Smooth muscle cell (in vitro differentiated cells): ENCODE measurements around the gene IL1RL2. TPM values are rescaled to one million over a fixed set of nuclear protein-coding genes. Genes with fewer than 3 reads are reported as not detected.

Source experiments
- DNase-seq: peaks from one replicate; lab custom pipeline; 2025; ENCODE audit not compliant: unreplicated experiment; lab: John Stamatoyannopoulos, UW
- H2AFZ ChIP-seq: fragments of 200-600 bp; sonication (generic); 2 replicates; pipeline ENCODE4 v1.6.0; 2016; ENCODE audit warnings: antibody characterized with exemption, low read depth, mild to moderate bottlenecking
- H3F3A ChIP-seq: fragments of 200-600 bp; sonication (generic); 2 replicates; pipeline ENCODE4 v1.6.0; 2017; ENCODE audit warnings: antibody characterized with exemption, low read depth
- H3K27ac ChIP-seq: fragments of 200-600 bp; sonication (generic); 2 replicates; pipeline ENCODE4 v1.5.1; 2016; ENCODE audit warnings: low read depth, mild to moderate bottlenecking
- H3K27me3 ChIP-seq: fragments of 200-600 bp; sonication (generic); 2 replicates; pipeline ENCODE4 v1.6.1; 2016; ENCODE audit warnings: low read depth, mild to moderate bottlenecking
- H3K36me3 ChIP-seq: fragments of 200-600 bp; sonication (generic); 2 replicates; pipeline ENCODE4 v1.5.1; 2016; ENCODE audit warnings: low read depth
- H3K4me1 ChIP-seq: fragments of 200-600 bp; sonication (generic); 2 replicates; pipeline ENCODE4 v1.5.1; 2016; ENCODE audit warnings: low read depth
- H3K4me2 ChIP-seq: fragments of 200-600 bp; sonication (generic); 2 replicates; pipeline ENCODE4 v1.6.0; 2016; ENCODE audit warnings: mild to moderate bottlenecking
- H3K4me3 ChIP-seq: fragments of 200-600 bp; sonication (generic); 2 replicates; pipeline ENCODE4 v1.5.1; 2016; ENCODE audit warnings: mild to moderate bottlenecking
- H3K79me2 ChIP-seq: fragments of 200-600 bp; sonication (generic); 2 replicates; pipeline ENCODE4 v1.6.0; 2016; ENCODE audit warnings: low read depth, mild to moderate bottlenecking
- H3K9ac ChIP-seq: fragments of 200-600 bp; sonication (generic); 2 replicates; pipeline ENCODE4 v1.6.0; 2016; ENCODE audit warnings: low read depth
- H3K9me3 ChIP-seq: fragments of 200-600 bp; sonication (generic); replicated peaks from 2 replicates; pipeline ENCODE4 v1.5.1; 2016; ENCODE audit warnings: low read depth
- H4K20me1 ChIP-seq: fragments of 200-600 bp; sonication (generic); 2 replicates; pipeline ENCODE4 v1.6.0; 2016; ENCODE audit warnings: low read depth
- CTCF ChIP-seq: fragments of 200-600 bp; sonication (generic); IDR thresholded peaks from 2 replicates; pipeline ENCODE4 v1.5.1; 2017; ENCODE audit warnings: borderline replicate concordance, mild to moderate bottlenecking, antibody characterized with exemption; ENCODE audit not compliant: insufficient read depth, poor library complexity, severe bottlenecking
- WGBS: methylation state at CpG from one replicate; pipeline ENCODE4 v1.1.7; 2016; ENCODE audit warnings: low lambda C conversion rate; 5-methylcytosine and 5-hydroxymethylcytosine counted together
- polyA plus RNA-seq: library from polyadenylated mRNA; unstranded; fragments of >200 nt; fragmentation: Nextera tagmentation; extraction: Ambion mirVana; gene quantifications from 2 replicates; pipeline ENCODE4 v1.2.1, GENCODE V29; 2016
- total RNA-seq: library from RNA; depleted of rRNA; stranded (reverse); fragments of >200 nt; gene quantifications from 2 replicates; pipeline ENCODE4 v1.2.3, GENCODE V29; 2014

The IL1RL2 gene
- total and polyA plus RNA-seq, 2 experiments from 2014 or later = 0.10 to 0.13 TPM

GRCh38 chr2:102200539-102200938 lies 13.7 kb downstream of the IL1RL2 start:
- Histone ChIP-seq H3K4me3 (no peak overlapping the region), H3K4me2 (no peak overlapping the region), H3K9me3 (no peaks in the 10 kb centered on the region), H2AFZ (no peak overlapping the region), H3K27ac (no peak overlapping the region), H3F3A (no peaks in the 10 kb centered on the region), H3K9ac (no peak overlapping the region), H3K4me1 (no peaks in the 10 kb centered on the region), H3K27me3 (no peaks in the 10 kb centered on the region), H4K20me1 (no peaks in the 10 kb centered on the region), H3K79me2 (no peaks in the 10 kb centered on the region), H3K36me3 (no peaks in the 10 kb centered on the region)
- no peak for TF ChIP-seq CTCF
- 100% methylated on average over 1 of the region's 1 CpG for WGBS
- no peak for DNase-seq

GRCh38 chr2:102204638-102205037 lies 17.8 kb downstream of the IL1RL2 start:
- Histone ChIP-seq H3K79me2 (no peaks in the 10 kb centered on the region), H3F3A (no peaks in the 10 kb centered on the region), H4K20me1 (no peaks in the 10 kb centered on the region), H3K9ac (no peak overlapping the region), H3K27ac (peak overlapping the region; percentile 22), H2AFZ (no peak overlapping the region), H3K27me3 (no peaks in the 10 kb centered on the region), H3K36me3 (no peaks in the 10 kb centered on the region), H3K9me3 (no peaks in the 10 kb centered on the region), H3K4me3 (no peak overlapping the region), H3K4me1 (no peaks in the 10 kb centered on the region), H3K4me2 (no peak overlapping the region)
- DNase-seq = no peak
- TF ChIP-seq CTCF = no peak

- Histone ChIP-seq H3K4me3 (no peak overlapping the region), H2AFZ (no peak overlapping the region), H3K9ac (no peak overlapping the region), H3F3A (no peaks in the 10 kb centered on the region), H4K20me1 (no peaks in the 10 kb centered on the region), H3K27ac (no peak overlapping the region), H3K36me3 (no peaks in the 10 kb centered on the region), H3K4me2 (no peak overlapping the region), H3K4me1 (no peaks in the 10 kb centered on the region), H3K79me2 (no peaks in the 10 kb centered on the region), H3K27me3 (no peaks in the 10 kb centered on the region), H3K9me3 (no peaks in the 10 kb centered on the region)
- TF ChIP-seq CTCF = no peak
- DNase-seq = no peak
- WGBS = 86% methylated on average over 5 of the region's 5 CpGs
Measured at GRCh38 chr2:102206666-102207341, 20.0 kb downstream of the IL1RL2 start.

GRCh38 chr2:102208774-102209173 lies 22.0 kb downstream of the IL1RL2 start:
- Histone ChIP-seq H3F3A (no peaks in the 10 kb centered on the region), H3K79me2 (no peaks in the 10 kb centered on the region), H3K4me2 (no peak overlapping the region), H2AFZ (no peak overlapping the region), H3K27me3 (no peaks in the 10 kb centered on the region), H3K4me1 (no peaks in the 10 kb centered on the region), H4K20me1 (no peaks in the 10 kb centered on the region), H3K9me3 (no peaks in the 10 kb centered on the region), H3K27ac (no peak overlapping the region), H3K9ac (no peak overlapping the region), H3K36me3 (no peaks in the 10 kb centered on the region), H3K4me3 (no peak overlapping the region)
- no peak for DNase-seq
- TF ChIP-seq CTCF = no peak
